Measurements from ENCODE around the gene NF2. TPM values are rescaled to one million over a fixed set of nuclear protein-coding genes. Genes with fewer than 3 reads are reported as not detected.

The NF2 gene
- total RNA-seq, 2 donors from 2014 or later, result 33.7 to 35.5 TPM

Other genes with a start within 250 kb of the NF2 start
- gene AP1B1, start 215.1 kb upstream of the NF2 start, total RNA-seq, result 10 to 100 TPM; 57.9 to 59.8 TPM
- not detected for gene RFPL1, start 165.1 kb upstream of the NF2 start, total RNA-seq
- gene NEFH, start 123.4 kb upstream of the NF2 start, total RNA-seq, result 1 to 10 TPM; 1.6 to 1.7 TPM
- gene THOC5, start 49.9 kb upstream of the NF2 start, total RNA-seq, result 10 to 100 TPM; 55.1 to 73.9 TPM
- 10 to 100 TPM; 69.0 to 87.0 TPM for gene NIPSNAP1, start 22.5 kb upstream of the NF2 start, total RNA-seq
- under 1 TPM; 0.09 to 0.14 TPM for gene CABP7, start 116.4 kb downstream of the NF2 start, total RNA-seq
- gene ZMAT5, start 163.4 kb downstream of the NF2 start, total RNA-seq, result 10 to 100 TPM; 29.1 to 34.4 TPM
- gene UQCR10, start 163.7 kb downstream of the NF2 start, total RNA-seq, result 10 to 100 TPM; 62.4 to 63.4 TPM
- 10 to 100 TPM; 77.7 to 81.7 TPM for gene ASCC2, start 234.6 kb downstream of the NF2 start, total RNA-seq